NOMO-1 (cell line): Measurements from ENCODE around the gene KCNIP4.

ENCODE experiments used
- DNase-seq, 2 experiments: peaks; one replicate each; lab custom pipeline; 2025; ENCODE audit not compliant: unreplicated experiment in 2 of 2; lab: John Stamatoyannopoulos, UW

The KCNIP4 gene

DNA sequence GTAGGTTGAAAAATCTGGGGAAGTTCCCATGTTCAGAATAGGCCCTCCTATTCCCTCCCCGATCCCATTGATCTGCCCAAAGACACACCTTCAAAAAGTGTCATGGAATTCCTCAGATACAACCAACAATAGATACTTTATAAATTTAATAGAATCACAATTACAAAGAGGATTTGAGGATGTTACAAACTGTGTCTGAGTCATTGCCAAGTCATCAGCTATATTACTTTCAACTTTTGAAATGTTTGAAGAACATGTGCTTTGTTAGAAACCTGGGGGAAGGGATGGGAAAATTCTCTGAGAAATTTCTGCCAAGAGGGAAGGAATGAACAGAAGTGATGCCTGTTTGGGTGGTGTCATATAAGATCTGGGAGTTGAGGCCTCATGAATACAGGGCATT, 46.7 kb downstream of the KCNIP4 start:
- DNase-seq, result no peak

DNA sequence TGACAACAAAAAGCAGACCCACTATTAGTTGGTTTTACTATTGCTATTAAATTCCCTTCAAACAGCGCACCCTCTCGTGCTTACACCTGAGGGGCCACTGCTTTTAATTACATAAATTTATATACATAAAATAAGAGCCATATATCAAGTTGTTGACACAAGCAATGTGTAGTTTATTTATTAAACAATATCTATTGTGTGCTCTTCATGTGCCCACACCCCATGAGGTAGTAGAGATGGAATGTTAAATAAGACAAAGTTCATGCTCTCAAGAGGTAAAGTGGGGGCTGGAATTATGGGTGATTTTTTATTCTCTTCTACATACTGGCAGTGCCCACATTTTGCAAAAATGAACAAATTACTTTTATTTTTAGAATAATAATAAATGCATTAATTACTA, 47.3 kb downstream of the KCNIP4 start:
- no peak for DNase-seq

DNA sequence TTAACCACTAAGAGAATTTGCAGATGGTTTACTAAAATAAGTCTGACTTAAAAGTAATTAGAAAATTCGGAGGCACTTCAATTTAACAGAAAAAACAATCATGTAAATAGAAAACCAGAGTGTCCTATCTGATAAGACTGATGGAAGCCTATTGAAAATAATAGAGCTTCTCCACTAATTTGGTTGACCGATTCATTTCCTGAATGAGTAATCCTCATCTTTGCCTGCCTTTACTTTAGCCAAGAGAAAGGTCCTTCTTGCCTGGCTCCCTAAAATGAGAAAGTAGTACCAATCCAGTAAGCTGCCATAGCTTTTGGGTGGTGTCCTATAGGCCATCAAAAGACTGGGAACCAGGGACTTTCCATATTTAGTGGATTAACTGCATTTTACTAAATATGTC, 48.4 kb downstream of the KCNIP4 start:
- no peak for DNase-seq

DNA sequence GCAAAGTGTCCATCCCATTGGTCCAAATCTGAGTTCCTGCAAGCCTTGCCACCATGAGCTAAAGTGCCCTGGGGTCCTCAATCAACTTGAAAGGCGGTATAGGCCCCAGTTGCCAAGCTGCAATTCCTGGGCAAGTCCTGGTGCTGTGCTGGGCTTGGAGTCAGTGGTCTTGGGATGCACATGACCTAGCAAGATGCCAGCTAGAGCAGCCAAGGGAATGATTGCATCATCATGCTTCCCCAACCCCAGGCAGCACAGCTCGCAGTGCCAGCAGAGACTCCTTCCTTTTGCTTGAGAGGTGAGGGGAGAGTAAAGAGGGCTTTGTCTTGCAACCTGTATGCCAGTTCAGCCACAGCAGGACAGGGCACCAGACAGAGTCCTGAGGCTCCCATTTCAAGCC, 50.5 kb downstream of the KCNIP4 start:
- no peak for DNase-seq

GRCh38 chr4:21896767-21897166, 51.8 kb downstream of the KCNIP4 start:
- DNase-seq, result no peak

GRCh38 chr4:21893136-21893535, 55.4 kb downstream of the KCNIP4 start:
- no peak for DNase-seq

- DNase-seq, result no peak
Observed at GRCh38 chr4:21890231-21890630, 58.3 kb downstream of the KCNIP4 start.

DNA sequence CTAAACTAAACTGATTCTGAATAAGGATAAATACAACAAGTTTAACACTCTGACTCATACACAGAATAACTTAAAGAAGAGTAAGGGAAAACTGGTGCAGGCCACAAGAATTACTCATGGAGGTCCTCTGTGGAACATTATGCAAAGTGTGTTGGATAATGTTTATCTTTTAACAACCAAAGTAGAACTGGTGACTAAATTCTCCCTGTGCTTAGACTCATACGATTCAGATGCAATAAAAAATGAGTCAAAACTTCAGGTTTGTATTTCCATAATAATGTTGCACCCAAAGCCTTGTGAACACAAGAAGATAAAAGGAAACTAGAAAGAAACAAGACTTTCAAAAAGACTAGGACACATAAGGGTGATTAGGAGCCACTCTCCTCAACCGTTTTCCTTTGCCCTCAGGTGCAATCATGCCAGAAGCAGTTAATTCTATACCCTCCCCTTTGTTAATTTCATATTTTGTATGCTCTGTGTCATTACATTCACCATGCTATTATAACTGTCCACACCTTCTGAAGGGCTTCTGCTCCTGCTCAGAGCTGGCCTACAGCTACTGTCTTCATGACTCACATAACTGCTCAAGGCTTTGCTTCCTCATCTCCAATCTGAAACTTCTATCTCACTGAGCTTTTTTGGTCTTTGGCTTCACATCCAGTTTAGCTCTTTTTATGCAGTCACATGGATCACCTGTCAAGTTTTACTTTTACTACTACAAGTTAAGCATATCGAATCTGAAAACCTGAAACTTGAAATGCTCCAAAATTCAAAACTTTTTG, 60.2 kb downstream of the KCNIP4 start:
- no peak for DNase-seq

- DNase-seq, result no peak
Observed at GRCh38 chr4:21887481-21887880, 61.1 kb downstream of the KCNIP4 start.

DNA sequence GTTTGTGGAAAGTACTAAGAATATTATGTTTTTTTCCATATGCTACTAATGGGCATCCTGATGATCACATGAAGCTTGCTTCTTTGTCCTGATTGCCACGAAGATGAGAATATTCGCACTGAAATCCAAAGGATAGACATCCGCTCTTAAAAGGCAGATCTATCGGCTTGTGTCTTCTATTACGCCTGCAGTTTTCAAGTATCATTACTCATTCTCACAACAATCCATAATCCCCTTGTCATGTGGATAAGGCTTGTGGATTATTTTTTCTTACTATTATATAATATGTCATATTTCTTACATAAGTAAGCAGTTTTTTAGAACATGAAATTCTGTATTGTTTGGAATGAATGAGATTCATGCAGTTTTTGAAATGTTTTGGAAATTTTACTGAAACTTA, 62.8 kb downstream of the KCNIP4 start:
- DNase-seq, result no peak

GRCh38 chr4:21885241-21885640, 63.3 kb downstream of the KCNIP4 start:
- no peak for DNase-seq

GRCh38 chr4:21884615-21885014, 64.0 kb downstream of the KCNIP4 start:
- DNase-seq, result no peak

GRCh38 chr4:21882051-21882839, 66.3 kb downstream of the KCNIP4 start:
- no peak for DNase-seq

DNA sequence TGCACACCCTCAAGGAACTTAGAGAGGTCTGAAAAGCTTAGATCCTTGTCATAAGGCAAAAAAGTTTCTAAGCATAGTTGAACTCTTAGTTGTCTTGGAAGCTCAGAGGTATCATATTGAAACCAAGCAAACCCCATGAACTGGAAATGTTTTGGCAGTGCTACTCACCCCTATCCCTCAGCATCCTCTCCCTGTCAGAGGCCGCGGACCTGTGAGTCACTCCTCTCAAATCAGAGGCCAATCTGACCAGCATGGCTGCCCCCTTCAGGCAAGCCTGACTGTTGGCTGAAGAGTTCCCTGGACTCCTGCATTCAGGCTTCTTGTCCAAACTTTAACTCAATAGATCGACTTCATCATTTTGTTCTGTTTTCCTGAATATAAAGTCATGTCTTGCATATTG, 69.4 kb downstream of the KCNIP4 start:
- DNase-seq, result no peak

GRCh38 chr4:21876711-21877110, 71.9 kb downstream of the KCNIP4 start:
- no peak for DNase-seq

DNA sequence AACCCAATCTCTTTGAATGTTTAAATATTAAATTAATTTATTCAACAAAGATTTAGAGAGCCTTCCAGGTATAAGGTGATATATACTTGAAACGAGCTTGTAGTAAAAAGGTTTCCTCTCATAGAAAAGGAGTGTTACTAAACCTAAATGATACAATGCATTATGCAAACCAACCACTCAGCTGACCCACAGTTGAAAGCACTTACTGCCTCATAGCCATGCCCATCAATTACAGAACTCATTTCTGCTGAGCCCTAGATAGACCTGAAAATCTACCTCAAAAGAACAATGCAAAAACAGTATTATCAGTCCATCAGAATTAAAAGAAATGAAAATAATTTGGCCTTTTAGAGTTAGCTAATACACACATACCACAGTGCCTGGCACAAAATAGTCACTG, 75.4 kb downstream of the KCNIP4 start:
- no peak for DNase-seq

DNA sequence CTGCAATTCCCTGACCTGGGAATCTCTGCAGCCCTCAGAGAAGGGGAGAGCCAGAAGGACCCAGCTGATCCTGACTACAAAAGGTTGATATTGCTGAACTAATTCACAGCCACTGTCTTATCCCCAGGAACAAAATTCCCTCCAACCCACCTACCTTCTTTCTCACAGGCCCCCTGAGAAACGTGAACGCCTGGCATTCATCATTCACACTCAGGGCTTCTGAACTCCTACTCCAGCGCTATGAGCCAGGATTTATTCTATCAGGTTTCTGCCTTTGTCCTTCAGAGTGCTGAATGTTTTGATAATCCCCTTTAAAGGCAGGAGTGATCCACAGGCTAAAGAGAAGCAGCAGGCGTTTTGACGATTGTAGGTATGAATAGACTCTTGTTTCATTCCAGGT, 76.5 kb downstream of the KCNIP4 start:
- DNase-seq, result no peak

DNA sequence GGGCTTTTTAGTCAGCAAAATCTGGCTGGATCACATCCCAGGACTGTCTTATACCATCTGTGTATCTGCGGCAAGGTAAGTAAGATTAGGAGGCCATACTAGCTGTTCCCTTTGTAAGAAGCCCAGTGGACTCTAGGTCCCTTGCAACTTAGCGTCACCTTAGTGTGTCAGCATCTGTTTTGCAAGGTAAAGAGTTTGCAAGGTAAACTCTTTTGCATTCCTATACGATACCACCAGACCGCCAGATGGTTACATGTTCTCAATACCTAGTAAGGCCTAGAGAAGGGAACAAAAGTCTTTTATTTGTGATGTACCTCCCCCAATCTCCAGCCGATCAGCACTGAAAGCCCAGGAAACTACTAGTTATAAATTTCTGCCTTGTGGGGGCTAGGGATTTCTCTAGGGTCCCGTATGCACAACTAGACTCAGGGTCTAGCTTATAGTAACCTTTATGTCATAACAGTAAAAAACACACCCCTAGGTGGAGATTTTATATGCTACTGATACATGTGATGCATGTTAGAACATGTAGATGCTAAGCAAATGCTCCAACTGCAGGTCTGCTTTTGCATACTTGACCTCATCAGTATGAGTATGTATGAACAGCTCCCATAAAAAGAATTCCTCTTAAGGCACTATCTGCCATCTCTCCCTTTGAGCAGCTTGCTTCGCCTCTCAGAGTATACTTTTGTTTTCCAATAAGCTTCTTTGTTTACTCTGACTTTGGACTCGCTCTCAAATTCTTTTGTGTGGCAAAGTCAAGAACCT, 78.4 kb downstream of the KCNIP4 start:
- DNase-seq, result no peak

DNA sequence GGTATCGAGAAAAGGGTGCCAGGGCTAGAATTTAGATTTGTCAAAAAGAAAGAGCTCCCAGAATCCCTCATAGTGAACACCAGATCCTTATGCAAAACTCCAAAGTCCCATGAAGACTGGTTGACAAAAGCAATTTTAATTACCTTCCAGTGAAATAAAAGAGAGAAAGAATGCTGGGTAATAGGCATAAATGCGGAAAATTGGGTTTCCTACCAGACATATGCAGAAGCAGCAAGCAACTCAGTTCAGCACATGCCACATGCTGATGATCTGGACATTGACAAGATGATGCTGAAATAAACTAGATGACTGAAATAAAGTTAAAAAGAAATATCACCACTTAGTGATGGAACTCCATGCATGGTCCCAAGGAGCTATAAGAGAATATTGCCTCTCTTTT, 83.9 kb downstream of the KCNIP4 start:
- DNase-seq, result no peak

DNA sequence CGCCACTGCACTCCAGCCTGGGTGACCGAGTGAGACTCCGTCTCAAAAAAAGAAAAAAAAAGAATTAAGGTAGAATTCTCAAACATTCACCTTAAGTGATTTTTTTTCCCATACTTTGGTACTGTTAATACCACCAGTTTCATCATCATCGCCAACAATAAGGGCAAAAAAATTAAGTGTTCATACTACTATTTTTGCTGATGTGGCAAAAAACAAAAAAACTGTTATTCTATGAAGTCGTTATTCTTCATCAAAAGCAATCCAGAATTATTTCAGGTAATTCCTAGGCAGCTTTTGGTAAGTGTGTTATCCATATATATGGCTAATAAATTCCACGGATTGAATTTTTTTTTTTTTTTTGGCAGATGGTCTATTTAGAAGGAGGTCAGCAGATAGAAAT, 85.7 kb downstream of the KCNIP4 start:
- no peak for DNase-seq

DNA sequence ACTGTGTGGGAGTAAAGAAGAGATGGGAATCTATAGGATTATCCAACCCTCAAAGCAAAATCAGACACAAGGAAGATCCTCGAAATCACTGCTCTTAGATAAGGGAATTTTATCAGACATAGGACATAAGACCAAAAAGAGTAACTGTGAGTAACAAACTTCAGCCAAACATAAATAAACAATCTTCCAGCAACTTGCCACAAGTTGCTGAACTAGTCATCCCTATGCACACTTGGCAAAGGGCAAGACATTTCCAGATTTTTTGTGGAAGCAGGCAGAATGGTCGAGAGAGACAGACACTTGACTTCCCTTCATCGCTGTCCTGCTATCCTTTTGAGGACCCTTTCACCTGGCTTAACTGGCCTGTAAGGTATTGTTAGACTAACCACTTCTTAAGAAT, 89.6 kb downstream of the KCNIP4 start:
- no peak for DNase-seq

GRCh38 chr4:21856754-21857153, 91.8 kb downstream of the KCNIP4 start:
- no peak for DNase-seq
